GM18505 (cell line): ENCODE data around the gene AGBL4.
"Not testable (repeated sequence)": the region's sequence is repeated elsewhere in the genome, so short reads cannot be mapped to it uniquely, and the experiment has no call there.

ENCODE experiments used
- ATAC-seq: cut with Tn5 transposase; IDR thresholded peaks from one replicate; pipeline ENCODE4 v1.9.1; 2021; ENCODE audit not compliant: unreplicated experiment
- POLR2A ChIP-seq: IDR thresholded peaks from 4 replicates; pipeline ENCODE4 v1.6.1; 2011; ENCODE audit warnings: borderline replicate concordance; ENCODE audit not compliant: insufficient read depth, insufficient read length; ENCODE audit errors: extremely low read depth

Gene AGBL4

GRCh38 chr1:49841767-49842166 is 182.0 kb downstream of the AGBL4 start:
- TF ChIP-seq POLR2A, result no peak
- no peak for ATAC-seq

- no peak for ATAC-seq
- no peak for TF ChIP-seq POLR2A
Measured at GRCh38 chr1:49824261-49824660, 199.5 kb downstream of the AGBL4 start.

GRCh38 chr1:49817681-49818080 is 206.1 kb downstream of the AGBL4 start:
- no peak for TF ChIP-seq POLR2A

GRCh38 chr1:49787013-49787412 is 236.7 kb downstream of the AGBL4 start:
- ATAC-seq, result not testable (repeated sequence)

More at GRCh38 chr1:49817681-49818080, 206.1 kb downstream of the AGBL4 start:
- ATAC-seq, result no peak

GRCh38 chr1:49765034-49765433 is 258.7 kb downstream of the AGBL4 start:
- ATAC-seq, result no peak
- no peak for TF ChIP-seq POLR2A

- not testable (repeated sequence) for ATAC-seq
Measured at GRCh38 chr1:49738118-49738517, 285.6 kb downstream of the AGBL4 start.

GRCh38 chr1:49728377-49728776 is 295.4 kb downstream of the AGBL4 start:
- ATAC-seq, result no peak
- no peak for TF ChIP-seq POLR2A

- TF ChIP-seq POLR2A, result no peak
- ATAC-seq, result no peak
Measured at GRCh38 chr1:49723662-49724061, 300.1 kb downstream of the AGBL4 start.

GRCh38 chr1:49694251-49694827 is 329.4 kb downstream of the AGBL4 start:
- no peak for ATAC-seq
- no peak for TF ChIP-seq POLR2A

- ATAC-seq, result no peak
- TF ChIP-seq POLR2A, result no peak
Measured at GRCh38 chr1:49686107-49686506, 337.6 kb downstream of the AGBL4 start.

GRCh38 chr1:49677706-49678105 is 346.0 kb downstream of the AGBL4 start:
- no peak for TF ChIP-seq POLR2A
- ATAC-seq, result no peak

GRCh38 chr1:49651136-49651535 is 372.6 kb downstream of the AGBL4 start:
- no peak for TF ChIP-seq POLR2A
- no peak for ATAC-seq

- TF ChIP-seq POLR2A, result no peak
- no peak for ATAC-seq
Measured at GRCh38 chr1:49630156-49630555, 393.6 kb downstream of the AGBL4 start.

- no peak for ATAC-seq
Measured at GRCh38 chr1:49627781-49628180, 396.0 kb downstream of the AGBL4 start.

GRCh38 chr1:49626472-49626871 is 397.3 kb downstream of the AGBL4 start:
- ATAC-seq, result no peak
- no peak for TF ChIP-seq POLR2A

More at GRCh38 chr1:49627781-49628180, 396.0 kb downstream of the AGBL4 start:
- TF ChIP-seq POLR2A, result no peak
